ENCODE results near the gene PEX10.

The PEX10 gene

GRCh38 chr1:2372551-2373490 is 39.5 kb downstream of the PEX10 start:
- DNase-seq = no peak

DNA sequence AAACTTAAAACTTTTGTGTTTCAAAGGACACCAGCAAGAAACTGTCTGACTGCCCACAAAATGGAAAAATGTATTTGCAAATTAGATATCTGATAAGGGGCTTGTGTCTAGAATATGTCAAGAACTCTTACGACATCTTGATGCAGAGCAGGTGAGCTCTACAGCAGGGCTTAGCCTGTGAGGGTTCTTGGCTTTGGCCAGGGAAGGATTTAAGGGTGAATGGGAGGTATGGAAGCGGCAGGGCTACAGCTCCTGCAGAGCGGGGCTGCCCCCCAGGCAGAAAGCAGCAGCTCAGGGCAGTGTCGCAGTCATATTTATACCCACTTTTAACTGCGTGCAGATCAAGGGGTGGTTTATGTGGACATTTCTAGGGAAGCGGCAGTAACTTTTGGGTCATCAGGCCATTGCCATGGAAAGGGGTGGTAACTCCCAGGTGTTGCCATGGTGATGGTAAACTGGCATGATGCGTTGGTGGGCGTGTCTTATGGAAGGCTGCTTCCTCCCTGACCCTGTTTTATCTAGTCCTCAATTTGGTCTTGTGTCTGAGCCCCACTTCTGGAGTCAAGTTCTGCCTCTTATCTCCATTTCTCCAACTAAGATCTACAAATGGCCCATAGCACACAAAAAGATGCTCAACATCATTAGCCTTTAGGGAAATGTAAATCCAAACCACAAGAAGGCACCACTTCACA is 44.2 kb downstream of the PEX10 start:
- no peak for DNase-seq

GRCh38 chr1:2363847-2364513 is 48.4 kb downstream of the PEX10 start:
- no peak for DNase-seq

GRCh38 chr1:2360588-2361364 is 51.6 kb downstream of the PEX10 start:
- DNase-seq = no peak

DNA sequence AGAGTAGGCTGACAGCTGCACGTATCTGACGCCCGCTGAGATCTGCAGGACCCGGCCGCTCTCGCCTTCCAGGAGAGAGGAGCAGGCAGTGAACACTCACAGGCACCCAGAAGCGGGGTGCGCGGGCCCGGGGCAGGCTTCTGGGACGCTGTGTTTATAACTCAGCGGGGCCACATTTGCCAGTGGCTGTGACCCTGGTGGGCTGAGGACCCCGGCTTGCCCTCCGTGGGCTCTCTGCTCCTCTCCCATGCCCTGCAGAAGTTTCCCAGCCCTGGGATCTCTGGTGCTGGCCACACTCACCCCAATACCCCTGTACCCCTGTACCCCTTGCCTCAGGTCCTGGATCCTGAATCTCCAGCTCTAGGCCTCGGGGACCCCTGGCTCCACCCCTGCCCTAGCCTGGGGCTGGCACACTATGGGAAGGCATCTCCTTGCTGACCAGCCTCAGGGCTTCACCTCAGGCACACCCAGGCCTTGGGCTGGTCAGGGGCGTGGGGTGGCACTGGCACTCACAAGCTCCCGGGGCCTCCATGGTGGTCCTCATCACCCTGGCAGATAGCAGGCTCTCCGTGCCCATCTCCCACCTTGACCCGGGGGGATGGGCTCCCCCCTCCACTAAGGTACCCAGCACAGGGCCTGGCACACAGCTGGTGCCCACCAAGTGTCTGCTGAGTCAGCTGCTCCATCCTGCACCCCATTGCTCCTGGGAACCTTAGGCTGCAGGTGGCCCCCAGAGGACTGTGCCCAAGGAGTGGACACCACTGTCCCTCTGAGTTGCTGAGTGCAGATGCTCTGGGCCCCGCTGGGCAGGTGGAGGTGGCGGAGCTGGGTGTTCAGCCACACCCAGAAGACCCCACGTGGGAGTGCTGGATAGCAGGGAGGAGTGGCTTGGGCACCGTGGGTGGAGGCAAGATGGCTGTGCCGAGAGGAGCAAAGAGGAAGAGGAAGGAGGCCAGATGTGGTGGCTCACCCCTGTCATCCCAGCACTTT is 53.4 kb downstream of the PEX10 start:
- no peak for DNase-seq

DNA sequence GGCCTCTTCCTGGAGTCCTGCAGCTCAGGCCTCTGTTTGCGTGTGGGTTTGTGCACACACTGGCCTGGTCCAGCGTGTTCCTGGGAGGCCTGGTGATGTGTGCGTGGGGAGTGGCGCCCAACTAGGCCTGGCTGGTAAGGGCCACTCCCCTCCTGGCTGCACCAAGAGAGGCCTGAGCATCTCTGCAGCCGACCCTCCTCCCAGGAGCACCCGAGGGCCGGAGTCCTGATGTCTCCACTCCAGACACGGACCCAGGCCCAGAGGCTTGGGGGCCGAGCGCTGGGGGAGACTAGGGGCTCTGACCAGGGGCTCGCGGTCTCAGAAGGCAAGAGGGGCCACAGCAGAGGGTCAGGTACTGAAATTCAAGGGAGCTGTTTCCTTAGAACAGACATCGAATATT is 54.3 kb downstream of the PEX10 start:
- no peak for DNase-seq

GRCh38 chr1:2356911-2357845 is 55.2 kb downstream of the PEX10 start:
- DNase-seq = no peak

DNA sequence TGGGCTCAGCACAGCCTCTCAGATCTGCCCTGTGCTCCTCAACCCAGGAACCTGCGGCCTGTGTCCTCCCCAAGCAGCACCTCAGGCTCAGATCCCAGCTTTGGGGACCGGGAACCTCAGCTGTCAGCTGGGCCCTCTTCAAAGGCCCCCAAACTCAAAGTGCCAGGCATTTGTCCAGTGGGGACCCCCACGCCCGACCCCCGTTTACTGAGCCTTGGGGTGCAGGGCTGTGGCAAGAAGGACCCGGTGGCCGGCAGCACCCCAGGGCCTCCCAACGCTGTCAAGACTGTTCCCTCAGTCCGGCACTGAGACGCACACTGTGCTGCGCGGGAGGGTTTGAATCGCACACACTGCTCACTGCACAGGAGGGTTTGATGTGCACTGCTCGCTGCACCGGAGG is 56.0 kb downstream of the PEX10 start:
- no peak for DNase-seq

GRCh38 chr1:2355373-2356261 is 56.7 kb downstream of the PEX10 start:
- DNase-seq = no peak

GRCh38 chr1:2354511-2355372 is 57.6 kb downstream of the PEX10 start:
- no peak for DNase-seq
